Colonic mucosa (tissue), 4 donors: ENCODE measurements around the gene ADAMTS17. TPM values are rescaled to one million over a fixed set of nuclear protein-coding genes. Genes with fewer than 3 reads are reported as not detected.

Source experiments
- DNase-seq: peaks from one replicate; pipeline ENCODE4 v3.0.0-alpha.2; 2020
- H3K27ac ChIP-seq: fragments of 200-600 bp; one replicate; pipeline ENCODE4 v1.8.0; 2021
- H3K27me3 ChIP-seq: fragments of 200-600 bp; one replicate; pipeline ENCODE4 v1.8.0; 2021
- H3K36me3 ChIP-seq: fragments of 200-600 bp; one replicate; pipeline ENCODE4 v1.8.0; 2021
- H3K4me1 ChIP-seq: fragments of 200-600 bp; one replicate; pipeline ENCODE4 v1.8.0; 2021; ENCODE audit warnings: mild to moderate bottlenecking
- H3K4me3 ChIP-seq: fragments of 200-600 bp; one replicate; pipeline ENCODE4 v1.8.0; 2021
- H3K9ac ChIP-seq, 2 donors: one replicate each; pipeline ENCODE4 v1.7.0; 2013; ENCODE audit warnings: control low read depth in 2 of 2, low read depth in 2 of 2, low read length in 2 of 2
- H3K9me3 ChIP-seq: fragments of 200-600 bp; one replicate; pipeline ENCODE4 v1.8.0; 2021
- CTCF ChIP-seq: fragments of 200-600 bp; IDR thresholded peaks from one replicate; pipeline ENCODE4 v1.8.0; 2022; ENCODE audit warnings: antibody characterized with exemption, mild to moderate bottlenecking
- intact Hi-C: fragments of 100-400 bp; cut with DNase I; formaldehyde crosslinking; loops from one replicate; pipeline ENCODE4 v1.14.1; 2022
- total RNA-seq, 2 donors: library from RNA; stranded (reverse); fragmentation: NEBNext Ultra II Directional in 1 of 2; extraction: Animal tissue kit (Norgen Biotek cat#: 25700) in 1 of 2; gene quantifications; one replicate each; pipeline ENCODE4 v1.2.1, GENCODE V29; 2021
- donor health status: healthy.
- donor health status: DM: no; HTN: no; CAD: no.
- donor health status: DM: no; HTN: no; CAD: no.

The ADAMTS17 gene
- total RNA-seq, 2 donors from 2014 or later, result 4.2 to 8.3 TPM

GRCh38 chr15:100049483-100049882 lies 292.3 kb downstream of the ADAMTS17 start:
- Histone ChIP-seq H3K4me1 (no peaks in the 10 kb centered on the region), H3K36me3 (no peaks in the 10 kb centered on the region), H3K9me3 (no peaks in the 10 kb centered on the region), H3K9ac (no peak overlapping the region), H3K27me3 (no peaks in the 10 kb centered on the region), H3K4me3 (no peak overlapping the region), H3K27ac (no peak overlapping the region)
- TF ChIP-seq CTCF, result no peak
- no peak for DNase-seq
- intact Hi-C loops, result no loop called here

- intact Hi-C loops, result no loop called here
- no peak overlapping the region for H3K9ac ChIP-seq
- H3K4me1 ChIP-seq, result no peaks in the 10 kb centered on the region
- H3K9me3 ChIP-seq, result no peaks in the 10 kb centered on the region
- no peaks in the 10 kb centered on the region for H3K27me3 ChIP-seq
- no peak overlapping the region for H3K27ac ChIP-seq
- no peak overlapping the region for H3K4me3 ChIP-seq
- DNase-seq, result peak; percentile 13
- H3K36me3 ChIP-seq, result no peaks in the 10 kb centered on the region
- no peak for TF ChIP-seq CTCF
Measured at GRCh38 chr15:100048736-100049135, 293.0 kb downstream of the ADAMTS17 start.

- Histone ChIP-seq H3K9me3 (no peaks in the 10 kb centered on the region), H3K4me1 (no peaks in the 10 kb centered on the region), H3K36me3 (no peaks in the 10 kb centered on the region), H3K4me3 (no peak overlapping the region), H3K27ac (no peak overlapping the region), H3K27me3 (no peaks in the 10 kb centered on the region), H3K9ac (no peak overlapping the region)
- DNase-seq, result no peak
- intact Hi-C loops, result no loop called here
- TF ChIP-seq CTCF, result no peak
Measured at GRCh38 chr15:100043692-100044091, 298.1 kb downstream of the ADAMTS17 start.

- Histone ChIP-seq H3K4me1 (no peaks in the 10 kb centered on the region), H3K9me3 (no peaks in the 10 kb centered on the region), H3K27me3 (no peaks in the 10 kb centered on the region), H3K27ac (no peak overlapping the region), H3K36me3 (no peaks in the 10 kb centered on the region), H3K4me3 (no peak overlapping the region), H3K9ac (no peak overlapping the region)
- intact Hi-C loops, result no loop called here
- TF ChIP-seq CTCF, result no peak
- no peak for DNase-seq
Measured at GRCh38 chr15:100043068-100043641, 298.6 kb downstream of the ADAMTS17 start.

GRCh38 chr15:100042558-100042957 lies 299.2 kb downstream of the ADAMTS17 start:
- DNase-seq, result no peak
- Histone ChIP-seq H3K4me1 (no peaks in the 10 kb centered on the region), H3K36me3 (no peaks in the 10 kb centered on the region), H3K4me3 (no peak overlapping the region), H3K27ac (no peak overlapping the region), H3K9ac (no peak overlapping the region), H3K9me3 (no peaks in the 10 kb centered on the region), H3K27me3 (no peaks in the 10 kb centered on the region)
- TF ChIP-seq CTCF, result no peak
- intact Hi-C loops, result no loop called here
